NT2/D1 (cell line): Measurements from ENCODE around the gene NUDCD3.

Source experiments
- DNase-seq: peaks from one replicate; pipeline ENCODE4 v3.0.0-alpha.2; 2011; ENCODE audit warnings: low read depth, low spot score
- H3K27me3 ChIP-seq: 2 replicates; pipeline ENCODE4 v1.6.0; 2011; ENCODE audit warnings: mild to moderate bottlenecking; ENCODE audit not compliant: insufficient read length, insufficient read depth
- H3K36me3 ChIP-seq: 2 replicates; pipeline ENCODE4 v1.6.1; 2011; ENCODE audit warnings: mild to moderate bottlenecking, low read length, mixed read lengths; ENCODE audit not compliant: insufficient read depth, insufficient read length
- H3K4me1 ChIP-seq: 2 replicates; pipeline ENCODE4 v1.5.1; 2011; ENCODE audit not compliant: insufficient read depth, insufficient read length
- H3K4me3 ChIP-seq: 2 replicates; pipeline ENCODE4 v1.5.1; 2011; ENCODE audit warnings: low read depth; ENCODE audit not compliant: insufficient read length
- H3K9ac ChIP-seq: 2 replicates; pipeline ENCODE4 v1.6.0; 2011; ENCODE audit warnings: low read depth; ENCODE audit not compliant: insufficient read length
- H3K9me3 ChIP-seq: 2 replicates; pipeline ENCODE4 v1.5.1; 2011; ENCODE audit warnings: mild to moderate bottlenecking, low read length; ENCODE audit not compliant: insufficient read depth
- SUZ12 ChIP-seq: IDR thresholded peaks from 2 replicates; pipeline ENCODE4 v1.6.1; 2011; ENCODE audit not compliant: insufficient read length, insufficient read depth; ENCODE audit errors: extremely low read depth
- YY1 ChIP-seq: IDR thresholded peaks from 2 replicates; pipeline ENCODE4 v1.6.1; 2011; ENCODE audit not compliant: insufficient read length, insufficient read depth
- ZNF274 ChIP-seq: IDR thresholded peaks from 2 replicates; pipeline ENCODE4 v1.6.1; 2011; ENCODE audit warnings: mild to moderate bottlenecking, low read depth, low read length

NUDCD3 gene

GRCh38 chr7:44374007-44374763, 116.3 kb downstream of the NUDCD3 start:
- H3K9me3 ChIP-seq = no peaks in the 10 kb centered on the region
- H3K36me3 ChIP-seq = no peaks in the 10 kb centered on the region
- no peak for DNase-seq
- H3K4me3 ChIP-seq = no peak overlapping the region
- TF ChIP-seq YY1 = no peak
- no peak for TF ChIP-seq SUZ12
- TF ChIP-seq ZNF274 = no peak
- H3K9ac ChIP-seq = no peak overlapping the region
- H3K27me3 ChIP-seq = no peaks in the 10 kb centered on the region
- H3K4me1 ChIP-seq = no peaks in the 10 kb centered on the region

GRCh38 chr7:44373418-44373740, 117.1 kb downstream of the NUDCD3 start:
- H3K27me3 ChIP-seq = no peaks in the 10 kb centered on the region
- no peak overlapping the region for H3K4me3 ChIP-seq
- TF ChIP-seq SUZ12 = no peak
- TF ChIP-seq YY1 = no peak
- no peak for TF ChIP-seq ZNF274
- H3K9ac ChIP-seq = no peak overlapping the region
- DNase-seq = no peak
- H3K9me3 ChIP-seq = no peaks in the 10 kb centered on the region
- H3K4me1 ChIP-seq = no peaks in the 10 kb centered on the region
- H3K36me3 ChIP-seq = no peaks in the 10 kb centered on the region

GRCh38 chr7:44372560-44373417, 117.7 kb downstream of the NUDCD3 start:
- TF ChIP-seq ZNF274 (no peak), YY1 (no peak), SUZ12 (no peak)
- Histone ChIP-seq H3K4me1 (peaks cover 4% of the 10 kb centered on the region), H3K36me3 (no peaks in the 10 kb centered on the region), H3K9me3 (no peaks in the 10 kb centered on the region), H3K27me3 (no peaks in the 10 kb centered on the region), H3K4me3 (no peak overlapping the region), H3K9ac (no peak overlapping the region)
- DNase-seq = no peak

- no peak overlapping the region for H3K9ac ChIP-seq
- H3K4me3 ChIP-seq = no peak overlapping the region
- no peaks in the 10 kb centered on the region for H3K9me3 ChIP-seq
- no peaks in the 10 kb centered on the region for H3K27me3 ChIP-seq
- DNase-seq = no peak
- H3K4me1 ChIP-seq = peaks cover 9% of the 10 kb centered on the region
- TF ChIP-seq YY1 = no peak
- TF ChIP-seq ZNF274 = no peak
- TF ChIP-seq SUZ12 = no peak
- no peaks in the 10 kb centered on the region for H3K36me3 ChIP-seq
Observed at GRCh38 chr7:44368885-44369284, 121.6 kb downstream of the NUDCD3 start.

GRCh38 chr7:44368455-44368854, 122.0 kb downstream of the NUDCD3 start:
- TF ChIP-seq YY1 (no peak), ZNF274 (no peak), SUZ12 (no peak)
- no peak for DNase-seq
- H3K9ac ChIP-seq = no peak overlapping the region
- H3K4me1 ChIP-seq = peaks cover 9% of the 10 kb centered on the region
- no peaks in the 10 kb centered on the region for H3K36me3 ChIP-seq
- H3K27me3 ChIP-seq = no peaks in the 10 kb centered on the region
- H3K9me3 ChIP-seq = no peaks in the 10 kb centered on the region
- H3K4me3 ChIP-seq = no peak overlapping the region

- H3K9ac ChIP-seq = no peak overlapping the region
- H3K4me3 ChIP-seq = no peak overlapping the region
- no peaks in the 10 kb centered on the region for H3K36me3 ChIP-seq
- no peaks in the 10 kb centered on the region for H3K27me3 ChIP-seq
- TF ChIP-seq SUZ12 (no peak), ZNF274 (no peak), YY1 (no peak)
- DNase-seq = no peak
- H3K9me3 ChIP-seq = no peaks in the 10 kb centered on the region
- H3K4me1 ChIP-seq = peaks cover 9% of the 10 kb centered on the region
Observed at GRCh38 chr7:44367475-44368043, 122.9 kb downstream of the NUDCD3 start.

- no peak overlapping the region for H3K9ac ChIP-seq
- H3K36me3 ChIP-seq = no peaks in the 10 kb centered on the region
- TF ChIP-seq ZNF274 (no peak), SUZ12 (no peak), YY1 (no peak)
- H3K4me3 ChIP-seq = no peak overlapping the region
- no peaks in the 10 kb centered on the region for H3K27me3 ChIP-seq
- H3K4me1 ChIP-seq = peaks cover 9% of the 10 kb centered on the region
- no peak for DNase-seq
- no peaks in the 10 kb centered on the region for H3K9me3 ChIP-seq
Observed at GRCh38 chr7:44366986-44367385, 123.5 kb downstream of the NUDCD3 start.
